ENCODE results near the gene B4GALNT1. TPM values are rescaled to one million over a fixed set of nuclear protein-coding genes. Genes with fewer than 3 reads are reported as not detected.
"Not testable (repeated sequence)": the region's sequence is repeated elsewhere in the genome, so short reads cannot be mapped to it uniquely, and the experiment has no call there.

The B4GALNT1 gene
- total RNA-seq, 4 donors from 2014 or later = 0.19 to 1.7 (median 0.26) TPM

DNA sequence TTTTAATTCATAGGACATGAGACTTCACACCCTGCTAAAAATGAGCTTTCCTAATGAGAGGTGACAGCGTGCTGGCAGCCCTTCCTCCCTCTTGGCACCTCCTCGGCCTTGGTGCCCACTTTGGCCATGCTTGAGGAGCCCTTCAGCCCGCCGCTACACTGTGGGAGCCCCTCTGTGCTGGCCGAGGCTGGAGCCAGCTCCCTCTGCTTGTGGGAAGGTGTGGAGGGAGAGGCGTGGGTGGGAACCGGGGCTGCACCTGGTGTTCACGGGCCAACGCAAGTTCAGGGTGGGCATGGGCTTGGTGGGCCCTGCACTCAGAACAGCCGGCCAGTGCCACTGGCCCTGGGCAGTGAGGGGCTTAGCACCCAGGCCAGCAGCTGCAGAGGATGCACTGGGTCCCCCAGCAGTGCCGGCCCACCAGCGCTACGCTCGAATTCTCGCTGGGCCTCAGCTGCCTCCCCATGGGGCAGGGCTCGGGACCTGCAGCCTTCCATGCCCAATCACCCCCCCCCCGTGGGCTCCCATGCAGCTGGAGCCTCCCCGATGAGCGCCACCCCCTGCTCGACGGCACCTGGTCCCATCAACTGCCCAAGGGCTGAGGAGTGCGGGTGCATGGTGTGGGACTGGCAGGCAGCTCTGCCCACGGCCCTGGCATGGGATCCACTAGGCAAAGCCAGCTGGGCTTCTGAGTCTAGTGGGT, 22.7 kb upstream of the B4GALNT1 start:
- TF ChIP-seq POLR2A (IDR thresholded peaks at IDR 0.05) = no peak
- TF ChIP-seq, protein P1, sequence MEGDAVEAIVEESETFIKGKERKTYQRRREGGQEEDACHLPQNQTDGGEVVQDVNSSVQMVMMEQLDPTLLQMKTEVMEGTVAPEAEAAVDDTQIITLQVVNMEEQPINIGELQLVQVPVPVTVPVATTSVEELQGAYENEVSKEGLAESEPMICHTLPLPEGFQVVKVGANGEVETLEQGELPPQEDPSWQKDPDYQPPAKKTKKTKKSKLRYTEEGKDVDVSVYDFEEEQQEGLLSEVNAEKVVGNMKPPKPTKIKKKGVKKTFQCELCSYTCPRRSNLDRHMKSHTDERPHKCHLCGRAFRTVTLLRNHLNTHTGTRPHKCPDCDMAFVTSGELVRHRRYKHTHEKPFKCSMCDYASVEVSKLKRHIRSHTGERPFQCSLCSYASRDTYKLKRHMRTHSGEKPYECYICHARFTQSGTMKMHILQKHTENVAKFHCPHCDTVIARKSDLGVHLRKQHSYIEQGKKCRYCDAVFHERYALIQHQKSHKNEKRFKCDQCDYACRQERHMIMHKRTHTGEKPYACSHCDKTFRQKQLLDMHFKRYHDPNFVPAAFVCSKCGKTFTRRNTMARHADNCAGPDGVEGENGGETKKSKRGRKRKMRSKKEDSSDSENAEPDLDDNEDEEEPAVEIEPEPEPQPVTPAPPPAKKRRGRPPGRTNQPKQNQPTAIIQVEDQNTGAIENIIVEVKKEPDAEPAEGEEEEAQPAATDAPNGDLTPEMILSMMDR (IDR thresholded peaks at IDR 0.05) = no peak
- intact Hi-C loops (cut with DNase I; ENCODE audit: low total_unique reads) = no loop called here
- 81 to 83% methylated on average over 14 to 23 of the region's 23 CpGs for WGBS, 2 donors
- H3K4me3 ChIP-seq (ENCODE audit: low read depth, poor library complexity, severe bottlenecking) = no peak overlapping the region
- no peak for DNase-seq (ENCODE audit: low spot score in 2 of 2)

DNA sequence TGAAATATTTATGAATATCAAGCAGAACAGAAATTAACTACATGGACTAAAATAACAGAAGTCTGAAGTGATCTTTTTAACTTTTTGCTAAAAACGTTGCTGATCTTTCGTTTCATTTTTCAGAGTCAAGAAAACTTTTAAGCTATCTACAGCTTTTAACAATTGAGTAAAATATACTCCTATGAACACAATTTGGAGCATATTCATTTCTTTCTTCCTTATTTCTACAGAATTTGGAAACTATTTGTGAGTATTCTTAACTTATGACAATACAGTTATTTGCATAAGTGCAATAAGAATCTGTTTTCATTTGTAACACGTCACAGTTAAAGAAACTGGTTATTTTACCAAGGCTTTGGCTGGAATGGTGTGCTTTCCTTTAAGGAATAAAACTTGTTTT, 21.0 kb upstream of the B4GALNT1 start:
- no peak overlapping the region for H3K4me3 ChIP-seq (ENCODE audit: low read depth, poor library complexity, severe bottlenecking)
- DNase-seq (ENCODE audit: low spot score in 2 of 2) = no peak
- intact Hi-C loops (cut with DNase I; ENCODE audit: low total_unique reads) = no loop called here
- TF ChIP-seq POLR2A (IDR thresholded peaks at IDR 0.05) = no peak
- TF ChIP-seq, protein P1 (IDR thresholded peaks at IDR 0.05) = no peak
- WGBS, 2 donors = 57 to 69% methylated on average over 3 of the region's 3 CpGs

DNA sequence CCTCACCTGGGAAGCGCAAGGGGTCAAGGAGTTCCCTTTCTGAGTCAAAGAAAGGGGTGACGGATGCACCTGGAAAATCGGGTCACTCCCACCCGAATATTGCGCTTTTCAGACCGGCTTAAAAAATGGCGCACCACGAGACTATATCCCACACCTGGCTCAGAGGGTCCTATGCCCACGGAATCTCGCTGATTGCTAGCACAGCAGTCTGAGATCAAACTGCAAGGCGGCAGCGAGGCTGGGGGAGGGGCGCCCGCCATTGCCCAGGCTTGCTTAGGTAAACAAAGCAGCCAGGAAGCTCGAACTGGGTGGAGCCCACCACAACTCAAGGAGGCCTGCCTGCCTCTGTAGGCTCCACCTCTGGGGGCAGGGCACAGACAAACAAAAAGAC, 13.7 kb upstream of the B4GALNT1 start:
- DNase-seq (ENCODE audit: low spot score in 2 of 2); intact Hi-C loops (cut with DNase I; ENCODE audit: low total_unique reads): not testable (repeated sequence)
- WGBS, 2 donors = 98 to 100% methylated on average over 7 to 8 of the region's 15 CpGs

DNA sequence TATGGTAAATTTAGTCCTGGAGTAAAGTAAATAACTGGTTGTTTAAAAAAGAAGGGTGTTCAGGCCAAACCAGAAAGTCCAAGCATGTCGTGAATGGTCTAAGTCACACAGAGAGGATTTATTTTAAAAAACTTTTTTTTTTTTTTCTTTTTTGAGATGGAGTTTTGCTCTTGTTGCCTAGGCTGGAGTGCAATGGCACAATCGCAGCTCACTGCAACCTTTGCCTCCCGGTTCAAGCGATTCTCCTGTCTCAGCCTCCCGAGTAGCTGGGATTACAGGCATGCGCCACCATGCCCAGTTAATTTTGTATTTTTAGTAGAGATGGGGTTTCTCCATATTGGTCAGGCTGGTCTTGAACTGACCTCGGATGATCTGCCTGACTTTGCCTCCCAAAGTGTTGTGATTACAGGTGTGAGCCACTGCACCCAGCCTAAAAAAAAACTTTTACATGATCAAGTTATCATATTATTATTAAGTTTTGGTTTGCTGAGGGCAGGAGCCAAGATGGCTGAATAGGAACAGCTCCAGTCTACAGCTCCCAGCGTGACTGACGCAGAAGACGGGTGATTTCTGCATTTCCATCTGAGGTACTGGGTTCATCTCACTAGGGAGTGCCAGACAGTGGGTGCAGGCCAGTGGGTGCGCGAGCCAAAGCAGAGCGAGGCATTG, 13.1 kb upstream of the B4GALNT1 start:
- WGBS, 2 donors = 67 to 73% methylated on average over 10 to 13 of the region's 13 CpGs

More for the DNA sequence above, 13.7 kb upstream of the B4GALNT1 start:
- not testable (repeated sequence) for H3K4me3 ChIP-seq (ENCODE audit: low read depth, poor library complexity, severe bottlenecking)

DNA sequence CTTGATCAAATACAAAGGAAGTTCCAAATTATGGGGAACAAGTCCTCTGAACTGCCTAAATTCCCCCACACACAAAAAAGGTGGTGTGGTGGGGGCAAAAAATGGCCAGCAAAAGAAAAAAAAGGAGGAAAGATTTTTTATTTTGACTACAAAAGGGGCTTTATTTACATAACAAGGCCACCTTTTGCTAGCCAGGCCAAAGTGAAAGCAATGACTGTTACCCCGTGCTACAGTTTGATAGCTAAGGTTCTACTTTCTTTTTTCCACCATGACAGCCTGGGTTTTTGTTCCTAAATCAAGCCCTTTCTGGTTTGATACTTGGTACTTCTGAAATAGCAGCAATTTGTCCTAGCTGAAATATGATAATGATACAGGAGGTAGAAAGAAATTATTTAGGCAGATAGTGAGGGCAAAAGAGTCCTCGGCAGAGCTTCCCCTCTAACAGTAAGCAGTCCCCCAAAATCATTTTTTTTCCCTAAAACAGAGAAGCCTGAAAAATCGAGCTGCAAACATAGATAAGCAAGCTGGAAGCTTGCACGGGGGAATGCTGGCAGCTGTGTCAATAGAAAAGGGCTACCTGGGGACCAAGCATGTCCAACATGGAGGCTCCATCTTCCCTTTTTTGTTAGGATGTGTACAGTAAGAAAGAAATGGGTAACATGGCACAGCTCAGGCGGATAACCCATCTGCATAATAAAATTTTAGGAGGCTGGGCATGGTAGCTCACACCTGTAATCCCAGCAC, 8.9 kb upstream of the B4GALNT1 start:
- H3K4me3 ChIP-seq (ENCODE audit: low read depth, poor library complexity, severe bottlenecking) = no peak overlapping the region
- intact Hi-C loops (cut with DNase I; ENCODE audit: low total_unique reads) = no loop called here
- TF ChIP-seq POLR2A (IDR thresholded peaks at IDR 0.05) = no peak
- TF ChIP-seq, protein P1 (IDR thresholded peaks at IDR 0.05) = no peak
- DNase-seq (ENCODE audit: low spot score in 2 of 2) = no peak
- WGBS, 2 donors = 61 to 65% methylated on average over 5 of the region's 5 CpGs

More for the DNA sequence above, 13.1 kb upstream of the B4GALNT1 start:
- DNase-seq (ENCODE audit: low spot score in 2 of 2); intact Hi-C loops (cut with DNase I; ENCODE audit: low total_unique reads); H3K4me3 ChIP-seq (ENCODE audit: low read depth, poor library complexity, severe bottlenecking): not testable (repeated sequence)

DNA sequence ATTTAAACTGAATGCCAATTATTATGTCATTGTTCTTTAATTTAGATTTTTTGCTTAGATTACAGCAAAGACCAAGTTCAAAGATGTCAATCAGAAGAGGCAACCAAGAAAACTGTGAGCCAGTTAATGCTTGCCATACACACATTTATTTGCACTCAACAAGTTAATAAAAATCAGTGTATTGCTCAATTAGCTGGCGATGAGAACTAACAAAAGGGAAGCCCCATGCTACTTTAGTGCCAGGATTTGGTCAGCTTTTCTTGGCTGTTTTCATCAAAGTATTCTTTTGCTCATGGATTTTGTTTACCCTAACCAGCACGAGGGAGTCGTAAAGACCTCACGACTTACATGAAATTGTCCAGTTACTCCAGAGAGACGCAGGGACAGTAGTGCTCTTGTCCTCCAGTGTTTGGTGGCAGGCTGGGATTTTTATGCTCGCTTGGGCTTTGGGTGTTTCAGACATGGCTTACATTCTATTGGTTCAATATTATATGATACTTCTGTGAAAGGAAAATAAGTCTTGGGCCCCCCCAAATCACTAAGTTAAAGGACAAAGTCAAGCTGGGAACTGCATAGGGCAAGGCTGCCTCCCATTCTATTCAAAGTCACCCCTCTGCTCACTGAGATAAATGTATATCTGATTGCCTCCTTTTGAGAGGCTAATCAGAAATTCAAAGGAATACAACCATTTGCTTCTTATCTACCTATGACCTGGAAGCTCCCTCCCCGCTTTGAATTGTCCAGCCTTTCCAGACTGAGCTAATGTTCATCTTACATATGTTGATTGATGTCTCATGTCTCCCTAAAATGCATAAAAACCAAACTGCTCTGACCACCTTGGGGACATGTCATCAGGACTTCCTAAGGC, 7.4 kb upstream of the B4GALNT1 start:
- intact Hi-C loops (cut with DNase I; ENCODE audit: low total_unique reads) = no loop called here
- TF ChIP-seq, protein P1 (IDR thresholded peaks at IDR 0.05) = no peak
- no peak for TF ChIP-seq POLR2A (IDR thresholded peaks at IDR 0.05)
- H3K4me3 ChIP-seq (ENCODE audit: low read depth, poor library complexity, severe bottlenecking) = no peak overlapping the region
- peak in 1 of 2 donors; percentile 26 for DNase-seq (ENCODE audit: low spot score in 2 of 2)
- WGBS, 2 donors = 61 to 65% methylated on average over 7 of the region's 7 CpGs
